Measurements from ENCODE around the gene KIF26B.

GRCh38 chr1:245180496-245181157, 25.8 kb downstream of the KIF26B start:
- TF ChIP-seq CTCF (conservative IDR thresholded peaks at IDR 0.05; ENCODE audit: low read depth in 2 of 2) (no peak), EZH2 (IDR thresholded peaks at IDR 0.05; ENCODE audit: low read depth, unreplicated experiment) (no peak), CREB1 (CRISPR knock-in tag; IDR thresholded peaks at IDR 0.05; ENCODE audit: low read depth) (no peak)
